Measurements from ENCODE around the gene PTX4. TPM values are rescaled to one million over a fixed set of nuclear protein-coding genes. Genes with fewer than 3 reads are reported as not detected.

PTX4 gene
- total and polyA plus RNA-seq, 2 experiments from 2014 or later: not detected

- Histone ChIP-seq H4K20me1 (replicated peaks; ENCODE audit: insufficient read depth) (no peaks in the 10 kb centered on the region), H3K4me3 (no peak overlapping the region), H3K4me1 (ENCODE audit: insufficient read depth) (no peaks in the 10 kb centered on the region), H3F3A (replicated peaks; ENCODE audit: low read depth) (no peaks in the 10 kb centered on the region), H3K9me2 (ENCODE audit: insufficient read depth) (no peaks in the 10 kb centered on the region), H2AFZ (no peak overlapping the region), H3K27me3 (ENCODE audit: insufficient read depth) (no peaks in the 10 kb centered on the region), H3K4me2 (no peak overlapping the region), H3K79me2 (replicated peaks; ENCODE audit: insufficient read depth) (no peaks in the 10 kb centered on the region), H3K27ac (ENCODE audit: low read depth) (no peak overlapping the region), H3K36me3 (ENCODE audit: insufficient read depth) (no peaks in the 10 kb centered on the region)
- Mint-ChIP-seq H3K9me3 (no peaks in the 10 kb centered on the region), H3K36me3 (ENCODE audit: low read depth) (no peaks in the 10 kb centered on the region), H3K4me3 (no peak overlapping the region), H3K27me3 (ENCODE audit: insufficient read depth, low read depth, poor library complexity) (peaks cover 5% of the 10 kb centered on the region), H3K4me1 (no peaks in the 10 kb centered on the region), H3K27ac (no peak overlapping the region)
- DNase-seq (ENCODE audit: low spot score): no peak
- no peak for TF ChIP-seq CREB1 (CRISPR knock-in tag; IDR thresholded peaks at IDR 0.05; ENCODE audit: low read depth)
- no peak for TF ChIP-seq JUNB (IDR thresholded peaks at IDR 0.05; ENCODE audit: unreplicated experiment)
- 0 out of 3 replicates have a peak, but pooled peaks have one; percentile 8 for ATAC-seq
Observed at GRCh38 chr16:1437606-1438005, 51.1 kb downstream of the PTX4 start.

- H3K4me3 Mint-ChIP-seq: no peak overlapping the region
- peak overlapping the region; percentile 18; the same call in 1 of the 2 replicates for H2AFZ ChIP-seq
- no peaks in the 10 kb centered on the region for H3K4me1 Mint-ChIP-seq
- TF ChIP-seq CTCF (conservative IDR thresholded peaks at IDR 0.05; ENCODE audit: low read depth in 2 of 2): no peak
- no peak for TF ChIP-seq EZH2 (IDR thresholded peaks at IDR 0.05; ENCODE audit: low read depth, unreplicated experiment)
- TF ChIP-seq ETS1 (IDR thresholded peaks at IDR 0.05): no peak
- TF ChIP-seq NANOG (IDR thresholded peaks at IDR 0.05; ENCODE audit: borderline replicate concordance): no peak
- TF ChIP-seq ZNF331 (CRISPR knock-in tag; IDR thresholded peaks at IDR 0.05; ENCODE audit: low read depth): no peak
- no peak for TF ChIP-seq JUNB (IDR thresholded peaks at IDR 0.05; ENCODE audit: unreplicated experiment)
- no peak for TF ChIP-seq CREB1 (CRISPR knock-in tag; IDR thresholded peaks at IDR 0.05; ENCODE audit: low read depth)
- TF ChIP-seq EZH2phosphoT487 (IDR thresholded peaks at IDR 0.05; ENCODE audit: unreplicated experiment): no peak
- no peak for TF ChIP-seq REST (IDR thresholded peaks at IDR 0.05; ENCODE audit: unreplicated experiment)
Observed at GRCh38 chr16:1436731-1437355, 51.9 kb downstream of the PTX4 start.

More at GRCh38 chr16:1436731-1437355, 51.9 kb downstream of the PTX4 start:
- Histone ChIP-seq H3K4me2 (no peak overlapping the region), H3K9me2 (ENCODE audit: insufficient read depth) (no peaks in the 10 kb centered on the region), H3K4me1 (ENCODE audit: insufficient read depth) (no peaks in the 10 kb centered on the region), H3F3A (replicated peaks; ENCODE audit: low read depth) (no peaks in the 10 kb centered on the region), H3K4me3 (no peak overlapping the region), H3K27ac (ENCODE audit: low read depth) (no peak overlapping the region), H3K27me3 (ENCODE audit: insufficient read depth) (no peaks in the 10 kb centered on the region), H3K79me2 (replicated peaks; ENCODE audit: insufficient read depth) (no peaks in the 10 kb centered on the region), H3K36me3 (ENCODE audit: insufficient read depth) (no peaks in the 10 kb centered on the region), H4K20me1 (replicated peaks; ENCODE audit: insufficient read depth) (no peaks in the 10 kb centered on the region)
- H3K9me3 Mint-ChIP-seq: no peaks in the 10 kb centered on the region; the same call in 2 of the 3 replicates
- ATAC-seq: no peak
- peaks cover 7% of the 10 kb centered on the region for H3K27me3 Mint-ChIP-seq (ENCODE audit: insufficient read depth, low read depth, poor library complexity)
- H3K36me3 Mint-ChIP-seq (ENCODE audit: low read depth): no peaks in the 10 kb centered on the region
- H3K27ac Mint-ChIP-seq: no peak overlapping the region
- DNase-seq (ENCODE audit: low spot score): no peak
